ENCODE results near the gene KREMEN2.
"Not testable (repeated sequence)": the region's sequence is repeated elsewhere in the genome, so short reads cannot be mapped to it uniquely, and the experiment has no call there.

The KREMEN2 gene

GRCh38 chr16:2963723-2964474 lies at the start of gene KREMEN2:
KREMEN2 (plus strand) TSS chr16:2964275; CDS start chr16:2964521, 246 bp downstream.
- DNase-seq, result peak; percentile 33

DNA sequence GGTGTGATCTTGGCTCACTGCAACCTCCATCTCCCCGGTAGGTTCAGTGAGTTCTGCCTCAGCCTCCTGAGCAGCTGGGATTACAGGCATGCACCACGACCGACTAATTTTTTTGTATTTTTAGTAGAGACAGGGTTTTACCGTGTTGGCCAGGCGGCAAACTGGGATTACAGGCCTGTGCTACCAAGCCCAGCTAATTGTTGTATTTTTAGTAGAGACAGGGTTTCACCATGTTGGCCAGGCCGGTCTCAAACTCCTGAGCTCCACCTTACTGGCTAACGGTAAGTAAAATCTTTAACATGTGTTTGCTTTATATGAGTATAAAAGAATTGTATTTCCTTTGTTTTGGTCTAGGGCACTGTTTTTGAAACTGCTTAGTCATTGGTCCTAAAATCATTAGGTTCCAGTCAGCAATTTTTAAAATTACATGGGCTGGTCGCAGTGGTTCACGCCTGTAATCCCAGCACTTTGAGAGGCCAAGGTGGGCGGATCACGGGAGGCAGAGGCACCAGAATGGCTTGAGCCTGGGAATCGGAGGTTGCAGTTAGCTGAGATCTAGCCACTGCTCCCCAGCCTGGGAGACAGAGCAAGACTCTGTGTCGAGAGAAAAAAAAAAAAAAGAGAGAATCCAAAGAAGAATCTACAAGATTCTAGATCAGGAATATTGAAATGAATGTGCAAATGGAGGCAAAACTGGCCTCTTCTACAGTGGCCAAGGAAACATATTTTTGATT lies 48.7 kb upstream of the KREMEN2 start:
- no peak for DNase-seq

GRCh38 chr16:2919511-2920255 lies 44.4 kb upstream of the KREMEN2 start:
- DNase-seq, result peak; percentile 79

DNA sequence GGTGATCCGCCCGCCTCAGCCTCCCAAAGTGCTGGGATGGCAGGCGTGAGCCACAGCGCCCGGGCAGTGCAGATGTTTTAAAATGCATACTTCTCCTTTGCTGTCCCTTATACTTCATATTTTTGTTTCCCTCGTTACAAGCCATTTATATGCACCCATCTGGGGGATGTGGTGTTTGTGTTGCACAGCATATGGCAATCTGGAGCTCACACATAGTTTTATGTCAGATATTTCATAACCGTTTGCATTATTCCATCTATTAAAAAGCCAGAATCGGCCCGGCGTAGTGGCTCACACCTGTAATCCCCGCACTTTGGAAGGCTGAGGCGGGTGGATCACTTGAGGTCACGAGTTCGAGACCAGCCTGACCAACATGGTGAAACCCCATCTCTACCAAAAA lies 40.6 kb upstream of the KREMEN2 start:
- DNase-seq, result no peak

DNA sequence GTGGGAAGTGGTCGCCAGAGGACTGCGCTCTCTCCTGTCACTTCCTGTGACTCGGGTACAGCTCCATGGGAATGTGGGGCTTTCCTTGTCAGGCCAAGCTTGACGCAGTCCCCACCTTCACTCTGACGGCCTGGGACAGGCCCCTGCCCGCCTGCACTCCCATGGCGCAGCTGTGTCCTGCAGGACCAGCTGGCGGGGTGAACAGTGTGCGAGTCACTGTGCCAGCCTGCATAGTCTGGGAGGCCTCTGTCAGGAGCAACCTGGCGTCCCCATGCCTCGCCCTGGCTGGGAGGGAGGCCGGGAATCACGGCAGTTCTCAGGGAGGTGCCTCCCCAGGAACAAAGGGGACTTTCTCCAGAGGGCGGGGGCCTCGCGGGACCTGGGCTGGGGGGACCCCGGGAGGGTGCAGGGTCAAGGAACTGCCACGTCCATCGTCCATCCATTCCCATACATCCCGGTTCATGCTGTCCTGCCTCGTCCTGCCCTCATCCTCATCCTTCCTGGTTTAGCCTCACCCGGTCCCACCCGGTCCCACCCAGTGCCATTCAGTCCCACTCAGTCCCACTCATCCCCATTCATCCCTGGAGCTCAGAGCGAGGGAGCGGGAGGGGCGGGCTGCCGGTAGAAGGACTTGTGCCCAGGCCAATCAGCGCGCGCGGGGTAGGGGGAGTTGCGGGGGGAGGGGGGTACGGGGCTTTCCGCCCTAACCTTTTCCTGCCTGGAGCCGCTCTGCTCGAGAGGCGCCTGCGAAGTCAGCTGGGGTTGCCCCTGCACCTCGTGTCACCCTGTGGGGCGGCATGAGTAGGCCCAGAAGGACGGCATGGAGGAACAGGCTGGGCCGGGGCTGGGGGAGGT lies 38.9 kb upstream of the KREMEN2 start:
- DNase-seq, result no peak

DNA sequence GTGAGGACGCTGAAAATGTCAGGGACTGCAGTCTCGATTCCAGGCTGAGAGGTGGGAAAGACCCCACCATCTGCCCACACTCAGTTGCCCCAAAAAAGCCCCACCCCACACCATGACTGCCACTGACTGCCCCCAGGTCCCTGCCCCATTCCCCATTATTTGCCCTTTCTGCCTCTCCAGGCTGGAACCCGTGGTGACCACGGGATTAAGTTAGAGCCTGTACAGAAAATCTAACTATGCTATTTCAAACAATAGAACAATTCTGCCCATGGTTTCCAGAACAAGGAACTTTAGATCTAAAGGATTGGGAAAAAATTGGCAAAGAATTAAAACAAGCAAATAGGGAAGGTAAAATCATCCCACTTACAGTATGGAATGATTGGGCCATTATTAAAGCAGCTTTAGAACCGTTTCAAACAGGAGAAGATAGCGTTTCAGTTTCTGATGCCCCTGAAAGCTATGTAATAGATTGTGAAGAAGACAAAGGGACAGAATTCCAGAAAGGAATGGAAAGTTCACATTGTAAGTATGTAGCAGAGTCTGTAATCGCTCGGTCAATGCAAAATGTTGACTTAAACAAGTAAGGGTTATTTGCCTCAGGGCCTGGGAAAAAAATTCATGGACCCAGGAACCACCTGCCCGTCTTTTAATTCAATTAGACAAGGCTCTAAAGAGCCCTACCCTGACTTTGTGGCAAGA lies 38.0 kb upstream of the KREMEN2 start:
- DNase-seq, result no peak

DNA sequence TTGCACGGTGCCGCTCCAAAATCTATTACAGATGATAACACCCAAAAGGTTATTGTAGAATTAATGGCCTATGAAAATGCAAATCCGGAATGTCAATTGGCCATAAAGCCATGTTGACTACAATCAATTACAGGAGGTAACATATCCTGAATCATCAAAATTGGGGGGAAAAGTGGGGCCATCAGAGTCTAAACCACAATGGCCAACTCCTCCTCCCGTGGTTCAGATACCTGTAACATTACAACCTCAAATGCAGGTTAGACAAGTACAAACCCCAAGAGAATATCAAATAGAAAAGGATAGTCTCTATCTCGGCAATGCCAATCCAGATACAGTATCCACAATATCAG lies 37.5 kb upstream of the KREMEN2 start:
- DNase-seq, result no peak

- DNase-seq, result peak; percentile 95
Observed at GRCh38 chr16:2927010-2927646, 36.9 kb upstream of the KREMEN2 start.

DNA sequence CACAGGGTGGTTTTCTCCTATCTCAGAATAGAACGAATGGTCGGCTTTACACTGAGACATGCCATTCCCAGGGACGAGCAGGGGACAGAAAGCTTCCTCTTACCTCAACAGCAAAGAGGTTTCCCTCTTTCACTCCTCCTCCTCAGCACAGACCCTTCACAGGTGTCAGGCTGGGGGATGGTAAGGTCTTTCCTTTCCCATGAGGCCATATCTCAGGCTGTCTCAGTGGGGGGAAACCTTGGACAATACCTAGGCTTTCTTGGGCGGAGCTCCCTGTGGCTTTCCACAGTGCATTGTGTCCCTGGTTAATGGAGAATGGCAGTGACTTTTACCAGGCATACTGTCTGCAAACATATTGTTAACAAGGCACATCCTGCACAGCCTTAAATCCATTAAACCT lies 35.9 kb upstream of the KREMEN2 start:
- DNase-seq, result not testable (repeated sequence)

GRCh38 chr16:2928796-2929195 lies 35.3 kb upstream of the KREMEN2 start:
- no peak for DNase-seq

DNA sequence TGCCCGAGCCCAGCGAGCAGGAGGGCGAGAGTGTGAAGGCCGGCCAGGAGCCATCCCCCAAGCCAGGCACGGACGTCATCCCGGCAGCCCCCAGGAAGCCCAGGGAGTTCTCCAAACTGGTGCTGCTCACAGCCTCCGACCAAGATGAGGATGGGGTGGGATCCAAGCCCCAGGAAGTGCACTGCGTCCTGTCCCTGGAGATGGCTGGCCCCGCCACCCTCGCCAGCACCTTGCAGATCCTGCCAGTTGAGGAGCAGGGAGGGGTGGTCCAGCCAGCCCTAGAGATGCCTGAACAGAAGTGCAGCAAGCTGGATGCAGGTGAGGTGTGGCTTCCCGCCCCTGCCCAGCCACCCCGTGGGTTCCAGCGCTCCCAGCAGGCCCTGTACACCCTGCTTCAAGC lies 34.4 kb upstream of the KREMEN2 start:
- no peak for DNase-seq

DNA sequence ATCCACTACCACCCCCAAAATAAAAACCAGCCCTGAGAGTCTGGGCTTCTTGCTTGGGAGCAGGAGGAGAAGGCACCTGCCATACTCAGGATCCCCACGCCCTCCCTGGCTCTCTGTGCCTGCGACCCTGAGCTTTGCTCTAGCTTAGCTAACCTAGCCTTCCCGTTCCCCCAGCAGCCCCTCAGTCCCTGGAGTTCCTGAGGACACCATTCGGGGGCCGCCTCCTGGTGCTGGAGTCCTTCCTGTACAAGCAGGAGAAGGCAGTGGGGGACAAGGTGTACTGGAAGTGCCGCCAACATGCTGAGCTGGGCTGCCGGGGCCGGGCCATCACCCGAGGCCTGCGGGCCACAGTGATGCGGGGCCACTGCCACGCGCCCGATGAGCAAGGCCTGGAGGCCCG lies 33.8 kb upstream of the KREMEN2 start:
- DNase-seq, result no peak

GRCh38 chr16:2931231-2931914 lies 32.7 kb upstream of the KREMEN2 start:
- not testable (repeated sequence) for DNase-seq

- DNase-seq, result no peak
Observed at GRCh38 chr16:2933136-2933535, 30.9 kb upstream of the KREMEN2 start.

DNA sequence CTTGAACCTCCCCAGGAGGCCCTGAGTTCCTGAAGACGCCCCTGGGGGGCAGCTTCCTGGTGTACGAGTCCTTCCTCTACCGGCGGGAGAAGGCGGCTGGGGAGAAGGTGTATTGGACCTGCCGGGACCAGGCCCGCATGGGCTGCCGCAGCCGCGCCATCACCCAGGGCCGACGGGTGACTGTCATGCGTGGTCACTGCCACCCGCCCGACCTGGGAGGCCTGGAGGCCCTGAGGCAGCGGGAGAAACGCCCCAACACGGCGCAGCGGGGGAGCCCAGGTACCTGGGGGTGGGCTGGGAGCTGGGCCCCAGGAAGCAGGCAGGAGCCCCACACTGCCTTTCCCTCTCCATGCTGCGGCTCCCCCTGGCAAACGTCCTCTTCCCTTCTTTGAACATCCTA lies 30.4 kb upstream of the KREMEN2 start:
- DNase-seq, result no peak

GRCh38 chr16:2934450-2934849 lies 29.6 kb upstream of the KREMEN2 start:
- DNase-seq, result no peak

DNA sequence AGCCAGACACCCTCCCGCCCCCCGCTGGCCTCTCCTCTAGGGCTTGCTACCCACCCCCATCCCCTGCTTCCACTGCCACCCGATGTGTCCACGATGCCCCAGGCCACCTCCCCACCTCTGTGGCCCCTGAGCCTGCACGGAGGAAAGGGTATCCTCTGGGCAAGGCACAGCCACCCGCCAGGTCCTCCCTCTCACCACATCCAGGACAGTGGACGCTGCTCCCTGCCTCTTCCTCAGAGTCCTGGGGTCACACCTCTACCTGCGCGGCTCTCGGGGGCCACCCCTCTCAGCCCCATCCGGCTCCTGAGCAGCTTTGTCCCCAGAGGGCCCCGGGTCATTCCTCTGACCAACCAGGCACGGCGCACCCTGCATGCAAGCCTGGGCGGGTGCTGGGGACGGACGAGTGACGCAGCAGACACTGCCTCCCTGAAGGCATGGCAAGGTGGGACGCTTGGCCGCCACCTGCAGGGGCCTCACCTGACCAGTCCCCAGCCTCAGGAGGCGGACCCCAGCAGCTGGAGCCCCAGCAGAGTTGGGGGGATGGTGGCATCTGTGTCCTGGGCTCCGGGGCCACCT lies 27.6 kb upstream of the KREMEN2 start:
- DNase-seq, result no peak

GRCh38 chr16:2937170-2937569 lies 26.9 kb upstream of the KREMEN2 start:
- no peak for DNase-seq

GRCh38 chr16:2938206-2938605 lies 25.9 kb upstream of the KREMEN2 start:
- DNase-seq, result no peak

DNA sequence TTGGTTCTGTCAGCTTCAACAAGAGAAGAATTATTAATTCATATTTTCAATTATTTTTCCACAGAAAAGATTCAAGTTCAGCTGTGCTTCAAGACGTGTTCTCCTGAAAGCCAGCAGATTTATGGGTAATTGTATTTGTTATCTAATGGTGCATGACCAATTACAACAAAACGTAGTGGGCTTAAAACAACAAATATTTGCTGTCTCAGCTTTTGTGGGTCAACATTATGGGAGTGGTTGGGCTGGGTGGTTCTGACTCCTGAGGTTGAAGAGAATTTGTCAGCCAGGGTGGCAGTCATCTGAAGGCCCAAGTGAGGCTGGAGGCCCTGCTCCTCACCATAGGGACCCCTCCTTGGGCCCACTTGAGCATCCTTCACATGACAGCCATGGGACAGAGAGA lies 24.1 kb upstream of the KREMEN2 start:
- no peak for DNase-seq

DNA sequence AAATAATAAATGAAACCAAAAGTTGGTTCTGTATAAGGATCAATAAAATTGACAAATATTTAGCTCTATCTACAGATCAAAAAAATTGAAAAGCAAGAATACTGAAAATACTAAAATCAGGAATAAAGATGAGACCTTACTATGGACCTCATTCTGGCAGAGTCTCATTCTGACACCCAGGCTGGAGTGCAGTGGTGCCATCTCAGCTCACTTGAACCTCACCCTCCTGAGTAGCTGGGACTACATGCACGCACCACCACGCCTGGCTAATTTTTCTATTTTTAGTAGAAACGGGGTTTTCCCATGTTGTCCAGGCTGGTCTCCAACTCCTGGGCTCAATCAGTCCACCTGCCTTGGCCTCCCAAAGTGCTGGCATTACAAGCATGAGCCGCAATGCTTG lies 22.0 kb upstream of the KREMEN2 start:
- DNase-seq, result no peak
